HT-29 (cell line): ENCODE results near the gene NTRK3. TPM values are rescaled to one million over a fixed set of nuclear protein-coding genes. Genes with fewer than 3 reads are reported as not detected.
A peak's percentile ranks its signal among the peaks of the same experiment; 100 is the strongest.

Experiments
- DNase-seq: peaks from one replicate; pipeline ENCODE4 v3.0.0-alpha.2; 2015; ENCODE audit warnings: low spot score
- total RNA-seq: library from RNA; depleted of rRNA; stranded (reverse); fragments of >200 nt; shearing (Covaris generic); gene quantifications from 2 replicates; pipeline ENCODE4 v1.2.3, GENCODE V29; 2014

The NTRK3 gene
- total RNA-seq, 1 experiment from 2014 or later, result not detected

DNA sequence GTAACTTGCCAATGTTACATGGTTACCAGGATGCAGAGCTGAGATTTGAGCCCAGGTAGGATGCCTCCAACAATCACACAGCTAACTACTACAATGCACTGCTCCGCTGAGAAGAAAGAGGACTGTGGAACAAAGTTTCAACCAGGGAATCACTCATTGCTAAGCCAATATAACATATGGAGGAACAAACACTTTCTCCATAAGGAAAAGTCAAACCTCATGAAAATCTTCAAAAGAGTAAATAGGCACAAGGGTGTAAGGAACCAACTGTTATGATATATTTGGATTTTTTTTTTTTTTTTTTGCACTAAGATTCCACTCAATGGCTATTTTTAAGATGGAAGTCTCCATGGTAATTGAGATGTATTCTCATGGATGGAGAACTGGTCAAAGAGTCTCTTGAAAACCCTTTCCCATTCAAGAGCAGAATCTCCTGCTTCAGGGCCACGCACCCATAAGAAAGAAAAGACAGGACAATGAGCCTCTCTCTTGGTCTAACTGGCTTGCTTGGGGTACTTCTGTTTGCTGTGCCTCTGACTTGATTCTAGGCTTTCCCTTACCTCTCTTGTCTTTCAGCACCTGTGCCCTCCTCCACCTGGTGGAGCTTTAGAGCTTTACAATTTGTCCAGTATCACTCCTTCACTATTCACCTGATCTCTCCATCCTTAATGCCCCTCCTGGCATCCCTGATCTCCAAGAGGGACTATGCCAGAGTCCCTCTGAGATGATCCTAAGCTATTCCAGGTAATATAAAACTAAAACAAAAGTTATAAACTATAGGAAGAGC lies 252.8 kb downstream of the NTRK3 start:
- no peak for DNase-seq

DNA sequence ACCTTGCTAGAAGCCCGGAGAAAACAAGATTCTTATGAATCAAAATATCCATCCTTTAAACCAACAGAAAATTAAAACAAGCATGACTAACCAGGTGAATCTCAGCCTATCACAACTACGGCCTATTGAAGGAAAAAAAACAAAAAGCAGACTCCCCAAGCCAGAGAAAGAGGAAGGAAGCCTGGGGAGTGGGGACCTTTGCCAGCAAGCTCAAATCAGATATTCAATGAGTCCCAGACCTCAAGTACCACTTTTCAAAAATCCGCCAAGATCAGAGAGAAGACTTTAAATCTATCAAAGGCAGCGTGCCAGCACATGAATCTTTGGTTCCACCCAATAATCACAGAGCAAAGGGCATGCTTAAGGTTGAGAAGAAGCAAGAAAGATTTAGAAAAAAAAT lies 253.8 kb downstream of the NTRK3 start:
- DNase-seq, result no peak

DNA sequence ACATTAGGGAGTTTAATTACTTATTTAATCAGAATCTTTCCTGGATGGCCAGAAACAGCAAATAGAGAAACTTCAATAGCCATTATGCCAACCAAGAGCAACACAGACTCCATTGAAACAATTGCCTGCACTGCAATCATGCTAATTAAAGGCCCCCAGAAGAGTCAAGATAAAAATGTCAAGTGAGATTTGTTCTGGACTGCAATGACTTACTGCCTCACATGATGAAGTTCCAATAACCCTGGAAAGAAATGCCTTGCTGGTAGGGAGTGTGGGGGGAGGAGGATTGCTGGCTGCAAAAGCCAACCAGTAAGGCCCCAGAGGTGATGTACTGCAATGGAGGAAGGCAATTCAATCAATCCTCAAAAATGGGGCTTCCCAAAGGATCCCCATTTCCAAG lies 257.9 kb downstream of the NTRK3 start:
- no peak for DNase-seq

DNA sequence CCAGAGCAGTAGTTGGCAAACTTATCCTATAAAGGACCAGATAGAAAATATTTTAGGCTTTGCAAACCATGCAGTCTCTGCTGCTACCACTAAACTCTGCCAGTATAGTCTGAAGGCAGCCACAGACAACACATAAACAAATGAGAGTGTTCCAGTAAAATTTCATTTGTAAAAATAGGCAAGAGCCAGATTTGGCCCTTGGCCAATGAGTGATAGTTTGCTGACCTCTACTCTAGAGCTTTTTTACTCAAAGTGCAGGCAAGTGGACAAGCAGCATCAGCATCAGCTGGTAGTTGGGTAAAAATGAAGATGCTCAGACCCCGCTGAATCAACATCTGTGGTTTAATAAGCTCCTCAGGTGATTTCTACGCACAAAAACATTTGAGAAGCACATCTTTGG lies 269.8 kb downstream of the NTRK3 start:
- DNase-seq, result no peak

DNA sequence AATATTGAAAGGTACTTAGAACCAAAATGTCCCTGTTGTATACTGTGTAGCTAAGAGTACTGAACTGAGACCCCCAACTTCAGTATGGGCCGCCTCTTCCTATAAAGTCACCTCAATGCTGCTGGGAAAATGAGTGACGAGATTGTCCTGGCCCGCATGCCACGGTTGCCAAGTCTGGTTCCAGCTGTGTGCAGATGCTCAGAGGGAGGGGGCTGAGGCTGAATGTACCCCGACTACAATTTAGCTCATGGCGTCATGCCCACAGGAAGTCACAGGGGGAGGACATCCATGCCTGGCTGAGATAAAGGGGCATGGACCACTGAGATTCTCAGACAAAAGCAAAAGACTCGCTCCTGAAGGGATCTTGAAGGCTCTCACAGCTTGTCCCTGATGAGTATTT lies 271.1 kb downstream of the NTRK3 start:
- DNase-seq, result no peak

DNA sequence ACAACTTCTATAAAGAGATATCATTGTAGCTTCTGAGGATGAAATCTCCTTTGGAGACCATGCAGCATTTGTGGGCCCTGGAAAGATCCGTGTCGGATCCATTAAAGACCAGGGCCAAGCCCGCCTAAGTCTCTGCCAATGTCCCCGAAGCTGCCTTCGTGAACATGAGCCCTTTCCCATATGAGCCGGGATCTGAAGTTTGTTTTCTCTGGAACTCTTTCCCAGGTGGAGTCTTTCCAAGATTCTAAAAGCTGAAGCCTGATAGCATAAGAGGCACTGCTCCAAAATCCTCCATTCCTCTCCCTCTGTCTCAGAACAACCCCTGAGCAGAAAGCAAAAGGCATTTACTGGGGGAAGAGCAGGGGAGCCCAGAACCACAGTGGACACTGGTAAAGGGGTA lies 274.6 kb downstream of the NTRK3 start:
- DNase-seq, result no peak

DNA sequence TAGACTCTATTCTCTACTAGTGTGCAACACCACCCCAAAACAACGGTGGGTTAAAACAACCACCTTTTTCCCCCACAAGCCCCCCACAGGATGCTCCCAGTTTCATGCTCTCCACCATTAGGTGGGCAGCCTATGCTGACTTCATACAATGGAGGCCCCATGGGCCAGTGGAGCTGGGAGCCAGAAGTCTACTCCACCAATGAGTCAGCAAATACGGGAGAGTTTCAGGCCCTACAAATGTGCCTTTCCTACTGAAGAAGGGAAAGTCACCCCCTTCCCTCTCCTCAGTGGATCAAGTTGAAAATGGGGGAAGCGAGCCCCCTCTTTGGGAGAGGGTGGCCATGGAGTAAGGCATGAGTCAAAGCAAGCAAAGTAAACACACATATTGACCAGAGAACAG lies 278.6 kb downstream of the NTRK3 start:
- DNase-seq, result no peak

DNA sequence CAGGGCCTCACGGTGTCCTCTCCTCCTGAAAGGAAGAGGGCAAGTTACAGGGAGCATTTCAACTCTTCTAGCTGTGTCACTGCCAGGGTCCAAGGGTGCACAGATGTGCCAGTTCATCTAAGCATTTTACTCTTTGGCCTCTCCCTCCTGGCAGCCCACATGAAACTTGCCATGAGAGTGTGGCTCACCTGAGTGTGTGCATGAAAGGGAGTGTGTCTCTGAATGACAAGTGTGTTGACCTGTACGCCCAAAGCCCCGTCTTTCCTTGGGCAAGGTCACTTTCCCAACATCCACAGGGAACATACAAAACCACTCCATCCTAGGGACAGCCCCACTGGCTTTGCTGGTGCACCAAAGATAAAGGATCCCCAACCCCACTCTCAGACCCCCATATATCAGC lies 280.0 kb downstream of the NTRK3 start:
- DNase-seq, result no peak

DNA sequence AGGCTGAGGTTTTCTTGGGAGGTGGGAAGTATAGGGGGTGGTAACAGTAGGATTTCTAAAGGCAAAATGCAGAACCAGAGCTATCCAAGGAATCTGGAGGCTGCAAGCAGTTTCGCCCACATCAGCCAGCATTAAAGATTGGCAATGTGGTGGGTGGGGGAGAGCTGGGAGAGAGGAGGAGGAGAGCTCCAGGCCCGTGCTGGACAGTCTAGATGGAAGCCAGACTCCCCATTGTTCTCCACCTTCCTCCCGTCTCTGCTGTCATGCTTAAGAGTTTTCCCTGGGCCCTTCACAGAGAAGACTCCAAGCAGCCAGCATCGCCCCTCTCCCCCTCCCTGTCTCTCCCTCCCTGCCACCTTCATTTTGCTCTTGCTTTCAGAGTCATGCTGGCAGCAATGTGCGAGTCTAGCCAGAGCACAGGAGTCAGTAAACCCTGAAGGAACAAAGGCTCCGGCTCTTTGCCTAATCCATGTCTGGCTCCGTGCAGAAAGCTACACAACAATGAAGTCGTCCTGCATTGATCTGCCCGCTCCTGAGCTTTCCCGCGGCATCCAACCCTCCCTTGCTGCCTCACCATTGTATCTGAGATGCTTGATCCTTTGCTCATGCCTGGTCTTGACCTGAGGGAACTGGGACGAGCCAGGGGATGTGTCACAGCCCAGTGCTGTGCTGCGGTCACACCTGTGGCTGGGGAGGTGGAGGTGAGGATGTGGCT lies 282.9 kb downstream of the NTRK3 start:
- DNase-seq, result no peak

DNA sequence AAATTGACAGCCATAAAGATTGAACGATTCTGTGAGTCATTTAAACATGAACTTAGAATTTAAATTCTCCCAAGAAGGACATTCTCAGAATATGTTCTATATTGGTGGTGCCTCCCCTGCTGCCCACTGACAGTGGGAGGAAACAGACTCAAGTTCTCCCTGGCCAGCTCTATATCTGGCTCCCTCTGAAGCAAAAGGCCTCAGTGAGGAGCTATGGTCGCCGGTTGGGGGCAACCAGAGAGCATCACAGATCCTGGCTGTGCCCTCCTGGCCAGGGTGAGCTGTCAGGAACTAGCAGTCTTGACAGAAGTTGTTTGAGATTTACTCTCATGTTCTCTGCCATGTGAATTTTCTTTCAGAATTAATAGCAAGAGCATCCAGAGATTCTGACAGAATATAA lies 285.5 kb downstream of the NTRK3 start:
- no peak for DNase-seq

DNA sequence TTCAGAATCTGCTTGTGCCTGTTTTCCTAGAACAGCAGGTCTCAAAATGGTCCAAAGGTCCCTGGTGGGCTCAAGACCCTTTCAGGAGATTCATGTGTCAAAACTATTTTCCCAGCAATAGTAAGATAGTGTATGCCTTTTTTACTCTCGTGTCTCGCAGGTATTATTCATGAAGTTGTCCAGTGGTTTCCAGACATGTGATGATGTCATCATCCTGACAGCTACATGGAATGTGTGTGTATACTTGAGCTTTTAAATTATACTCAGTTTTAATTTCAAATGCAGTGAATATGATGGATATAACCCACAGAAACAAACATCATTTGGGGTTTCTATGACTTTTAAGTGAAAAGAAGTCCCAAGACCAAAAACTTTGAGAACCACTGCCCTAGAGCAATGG lies 288.6 kb downstream of the NTRK3 start:
- DNase-seq, result no peak

DNA sequence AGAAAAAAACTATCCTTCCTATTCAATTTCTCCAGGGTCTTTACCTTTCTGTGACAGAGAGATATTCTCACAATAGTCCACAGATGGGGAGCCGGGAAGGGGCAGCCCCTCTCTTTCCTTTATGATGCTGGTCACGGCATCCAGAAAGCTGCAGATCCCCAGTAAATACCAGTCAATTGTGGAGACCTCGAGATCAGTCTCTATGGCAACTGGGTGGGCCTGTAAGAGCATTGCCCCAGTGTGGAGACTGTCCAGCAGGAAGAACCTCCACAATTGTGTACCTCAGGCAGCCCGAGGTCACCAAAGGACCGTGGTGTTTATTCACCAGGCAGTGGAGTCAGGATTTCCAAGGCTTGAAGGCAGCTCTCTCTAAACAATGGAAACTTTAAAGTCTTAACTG lies 291.2 kb downstream of the NTRK3 start:
- DNase-seq, result no peak

DNA sequence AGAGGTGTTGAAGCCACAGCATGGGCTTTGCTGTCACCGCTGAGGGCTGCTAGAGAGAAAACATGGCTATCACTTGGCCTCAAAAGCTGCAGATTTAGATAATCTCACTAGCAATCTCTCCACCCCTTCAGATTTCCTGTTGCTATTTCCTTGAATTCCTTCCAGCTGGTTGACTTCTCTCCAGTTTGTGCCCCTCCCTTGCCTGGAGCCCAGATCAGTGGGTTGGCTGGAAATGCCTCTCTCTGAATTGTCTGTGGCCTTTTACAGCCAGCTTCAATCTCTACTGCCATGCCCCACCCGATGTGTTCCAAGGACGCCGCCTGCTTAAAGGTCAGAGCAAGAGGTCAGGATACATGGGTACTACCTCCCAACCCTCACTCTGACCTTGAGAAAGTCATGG lies 294.1 kb downstream of the NTRK3 start:
- DNase-seq, result no peak

DNA sequence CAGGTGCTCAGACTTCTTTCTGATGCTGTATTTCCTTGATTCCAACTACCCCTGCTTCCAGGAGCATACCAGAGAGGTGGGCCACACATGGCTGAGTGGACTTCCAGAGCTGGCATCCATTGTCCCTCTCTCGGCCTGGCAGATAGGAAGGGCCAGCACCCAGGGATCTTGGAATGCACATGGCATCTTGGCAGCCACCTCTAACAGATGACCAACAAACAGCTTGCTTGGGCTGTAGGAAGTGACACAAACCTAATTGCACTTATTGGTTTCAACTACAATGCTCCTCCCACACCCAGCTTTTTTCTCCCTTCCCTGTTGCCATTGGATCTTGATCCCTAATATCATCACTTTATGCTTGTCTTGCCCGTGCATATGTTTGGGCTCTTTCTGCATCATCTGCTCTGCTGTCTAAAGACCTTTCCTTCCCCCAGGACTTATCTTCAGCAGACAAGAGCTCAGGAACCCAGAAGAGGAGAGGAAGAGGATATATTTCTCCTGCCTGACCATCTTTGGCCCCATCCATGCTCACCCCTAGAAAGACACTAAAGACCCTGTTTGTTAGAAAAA lies 294.6 kb downstream of the NTRK3 start:
- no peak for DNase-seq

DNA sequence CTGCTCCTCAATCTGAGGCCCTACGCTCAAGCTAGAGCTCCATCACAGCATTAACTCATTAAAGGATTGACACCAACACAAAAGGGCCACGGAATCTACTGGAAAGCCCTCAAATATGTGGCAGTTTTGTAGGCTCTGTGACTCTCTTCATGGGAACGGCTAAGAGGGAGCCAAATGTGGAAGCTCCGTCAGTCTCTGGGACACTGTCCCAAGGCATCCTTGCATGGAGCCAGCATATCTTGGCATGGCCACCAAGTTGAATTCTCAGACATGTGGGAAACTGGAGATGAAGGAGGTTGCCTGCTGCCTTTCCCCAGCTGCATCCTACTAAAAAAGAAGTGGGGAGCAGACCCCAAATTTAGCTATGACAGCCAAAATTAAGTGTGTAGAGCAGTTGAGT lies 296.9 kb downstream of the NTRK3 start:
- DNase-seq, result no peak

DNA sequence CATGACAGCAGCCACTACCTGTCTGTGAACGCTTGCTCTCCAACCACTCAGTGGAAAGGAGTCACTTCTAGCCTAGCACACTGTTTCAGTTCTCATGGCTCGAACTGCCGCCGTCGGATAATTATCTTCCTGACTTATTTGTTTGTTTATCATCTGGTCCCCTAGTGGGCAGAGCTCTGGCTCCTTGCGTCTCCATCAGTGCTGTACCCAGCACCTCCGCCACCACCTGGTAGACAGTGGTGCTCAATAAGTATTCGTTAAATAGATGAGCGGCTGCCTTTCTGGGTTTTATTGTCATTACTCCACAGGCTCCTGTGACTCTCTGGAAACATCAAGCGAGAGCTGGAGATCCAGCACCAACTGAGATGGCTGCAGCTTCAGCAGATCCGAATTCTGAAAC lies 297.5 kb downstream of the NTRK3 start:
- peak; percentile 16 for DNase-seq

DNA sequence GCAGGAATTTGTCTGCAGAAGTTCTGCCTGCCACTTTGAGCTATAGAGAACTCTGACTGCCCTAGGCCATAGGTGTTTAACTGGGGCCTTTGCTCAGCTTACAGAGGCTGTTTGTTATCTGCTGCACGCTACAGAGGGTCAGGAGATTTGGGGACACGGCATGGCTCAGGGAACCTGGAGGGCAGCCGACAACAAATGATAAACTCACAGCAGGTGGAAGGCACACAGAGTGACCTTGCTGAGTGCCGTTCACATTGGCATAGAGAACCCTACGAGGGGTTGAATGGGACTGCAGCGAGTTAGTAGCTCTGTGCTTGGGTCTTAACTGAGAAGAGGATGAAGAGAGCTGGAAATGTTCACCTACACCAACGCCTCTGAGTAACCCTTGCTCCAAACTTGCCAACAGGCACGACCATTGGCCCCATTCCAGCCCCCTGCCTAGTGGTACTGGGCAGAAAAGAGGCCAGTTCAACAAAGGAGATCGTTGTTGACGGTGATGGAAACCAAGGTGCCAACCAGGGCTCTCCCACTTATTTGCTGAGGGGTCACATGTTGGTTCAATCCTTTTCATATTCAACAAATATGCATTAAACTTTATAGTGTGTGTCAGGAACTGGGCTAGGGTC lies 301.1 kb downstream of the NTRK3 start:
- DNase-seq, result no peak

DNA sequence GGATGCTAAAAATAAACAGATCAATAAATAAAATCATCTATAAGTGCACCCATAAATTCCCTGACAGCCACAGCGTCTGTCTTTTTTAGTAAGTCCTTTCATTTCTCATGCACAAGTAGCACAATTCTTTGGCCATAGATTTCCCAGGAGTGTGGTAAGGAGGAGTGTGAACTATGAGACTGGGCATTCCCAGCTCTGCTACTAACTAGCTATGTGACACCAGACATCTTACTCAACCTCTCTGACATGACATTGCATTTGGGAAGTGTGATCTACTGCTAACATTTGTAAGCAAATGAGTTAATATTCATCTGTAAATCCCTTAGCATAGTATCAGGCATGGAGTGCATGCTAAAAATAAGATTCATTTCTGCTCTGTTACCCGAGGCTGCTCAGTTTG lies 301.7 kb downstream of the NTRK3 start:
- no peak for DNase-seq

DNA sequence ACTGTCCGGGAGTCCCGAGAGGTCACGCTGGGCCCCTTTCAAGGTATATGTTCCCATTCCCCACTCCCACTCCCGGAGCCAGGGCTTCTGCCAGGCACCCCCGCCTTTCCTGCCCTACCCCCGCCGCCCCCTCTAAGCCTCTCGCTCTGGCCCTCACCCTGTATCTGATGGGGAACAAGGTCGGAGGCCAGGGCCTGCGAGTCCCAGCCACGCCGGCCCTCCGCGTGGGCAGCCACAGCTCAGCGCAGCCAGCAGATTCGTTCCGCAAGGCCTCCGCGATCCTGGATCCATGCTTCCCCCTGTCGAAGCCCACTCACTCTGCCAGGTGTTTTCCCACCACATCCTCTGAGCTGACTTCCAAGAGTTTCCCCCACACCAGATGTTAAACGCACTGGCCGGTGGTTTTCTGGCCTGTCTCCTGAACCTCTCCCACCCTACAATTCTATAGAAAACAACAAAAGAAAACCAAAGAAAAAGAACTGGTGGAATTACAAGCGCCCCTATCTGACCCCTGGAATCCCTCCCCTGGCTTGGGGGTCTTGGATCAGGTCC lies 303.7 kb downstream of the NTRK3 start:
- no peak for DNase-seq

DNA sequence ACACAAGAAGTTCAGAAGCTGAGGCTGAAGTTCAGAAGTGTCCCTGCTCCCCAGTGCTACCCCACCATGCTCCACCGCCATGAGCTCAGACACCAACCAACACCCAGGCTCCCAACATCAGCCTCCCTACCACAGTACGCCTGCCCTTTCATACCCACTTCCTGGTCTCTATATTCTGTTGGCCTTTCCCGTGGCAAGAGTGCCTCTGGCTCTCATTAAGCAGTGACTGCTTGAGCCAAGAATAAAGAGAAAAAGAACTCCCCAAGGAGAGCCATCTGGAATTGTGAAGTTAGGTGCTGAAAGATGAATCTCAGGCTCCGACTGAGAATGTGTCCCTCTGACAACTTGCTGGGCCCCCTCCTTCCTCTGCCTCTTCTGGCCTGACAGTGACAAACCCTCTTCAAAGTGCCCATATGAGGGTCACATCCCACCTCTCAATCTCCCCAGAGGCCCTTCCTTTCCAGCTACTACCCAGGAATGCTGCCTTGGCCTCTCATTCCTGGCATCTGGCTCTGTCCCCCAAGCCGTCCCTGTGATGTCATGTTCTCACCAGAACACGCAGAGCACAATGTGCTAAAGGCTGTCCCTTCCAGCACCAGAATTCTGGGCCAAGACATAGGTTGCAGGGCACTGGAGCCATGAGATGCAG lies 306.8 kb downstream of the NTRK3 start:
- no peak for DNase-seq

DNA sequence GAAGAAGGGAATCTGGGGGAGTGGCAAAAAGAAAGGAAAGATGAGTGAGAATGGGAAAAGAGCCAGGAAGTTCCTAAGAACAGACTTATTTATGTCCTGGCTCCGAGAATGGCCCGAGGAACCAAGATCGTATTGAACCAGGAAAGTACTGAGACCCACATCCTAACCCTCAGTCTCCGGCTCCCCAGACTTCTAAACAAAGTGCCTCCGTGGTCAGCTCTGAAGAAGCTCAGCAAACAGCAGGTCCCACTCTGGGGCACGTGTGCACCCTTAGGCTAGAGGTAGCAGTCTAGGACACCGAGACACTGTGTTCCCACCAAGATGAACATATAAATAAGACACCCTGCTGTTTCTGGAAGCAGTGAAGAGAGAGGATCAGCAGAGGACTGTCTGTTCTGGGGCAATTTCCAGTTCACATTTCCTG lies 307.4 kb downstream of the NTRK3 start:
- DNase-seq, result no peak

DNA sequence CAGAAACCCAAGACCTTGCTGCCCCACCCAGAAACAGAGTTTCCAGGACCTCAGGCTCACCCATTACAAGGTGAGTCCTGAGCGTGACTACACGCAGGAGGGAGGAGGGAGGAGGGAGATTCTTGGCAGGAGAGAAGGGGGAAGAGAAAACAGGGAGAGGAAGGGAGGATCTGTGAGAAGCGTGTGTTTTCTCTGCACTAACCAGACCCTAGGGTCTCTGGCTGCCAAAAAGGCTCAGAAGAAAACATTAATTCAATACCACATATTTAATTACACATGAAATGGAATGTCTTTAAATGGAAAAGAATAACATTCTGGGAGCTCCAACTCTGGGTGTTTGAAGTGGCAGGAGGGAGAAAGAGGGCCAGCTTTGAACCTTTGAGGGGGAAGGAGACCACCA lies 309.0 kb downstream of the NTRK3 start:
- DNase-seq, result no peak
